Measurements from ENCODE around the gene SLC30A1. TPM values are rescaled to one million over a fixed set of nuclear protein-coding genes. Genes with fewer than 3 reads are reported as not detected.

SLC30A1 gene
- polyA plus RNA-seq, 3 donors = 11.9 to 15.4 (median 13.2) TPM

- Histone ChIP-seq H3K9ac (ENCODE audit: insufficient read depth, low read length, poor library complexity, severe bottlenecking) (no peak overlapping the region), H3K79me2 (ENCODE audit: insufficient read depth, low read length) (no peaks in the 10 kb centered on the region), H3K36me3 (replicated peaks in 1 of 2; ENCODE audit: control insufficient read depth in 1 of 2, insufficient read depth in 2 of 2, low read length in 2 of 2) (no peaks in the 10 kb centered on the region), H2AFZ (ENCODE audit: insufficient read depth, low read depth, low read length, poor library complexity, severe bottlenecking) (no peak overlapping the region), H3K4me3 (replicated peaks in 1 of 3; ENCODE audit: low read depth in 2 of 3, low read length in 3 of 3) (no peak overlapping the region), H3K27me3 (ENCODE audit: control insufficient read depth in 2 of 2, insufficient read depth in 2 of 2, low read length in 2 of 2) (no peaks in the 10 kb centered on the region), H3K9me3 (replicated peaks in 1 of 2; ENCODE audit: control insufficient read depth in 1 of 2, insufficient read depth in 1 of 2, low read length in 2 of 2) (no peaks in the 10 kb centered on the region), H4K20me1 (ENCODE audit: insufficient read depth, low read length) (no peaks in the 10 kb centered on the region), H3K27ac (ENCODE audit: low read depth in 1 of 2, low read length in 2 of 2) (no peak overlapping the region), H3K4me2 (replicated peaks; ENCODE audit: extremely low read depth, low read length, poor library complexity, severe bottlenecking) (no peak overlapping the region), H3K4me1 (ENCODE audit: control insufficient read depth in 1 of 2, insufficient read depth in 2 of 2, low read length in 2 of 2) (no peaks in the 10 kb centered on the region)
- peak overlapping the region in 1 of 7 donors; percentile 49 for H3K27ac Mint-ChIP-seq
- H3K4me1 Mint-ChIP-seq = peaks cover 3% of the 10 kb centered on the region
- DNase-seq = peak; percentile 69 to 80 (median 79)
- no peaks in the 10 kb centered on the region for H3K36me3 Mint-ChIP-seq
- H3K9me3 Mint-ChIP-seq = no peaks in the 10 kb centered on the region
- H3K27me3 Mint-ChIP-seq (ENCODE audit: low read depth in 3 of 3) = peaks cover 2 to 12% (median 7%) of the 10 kb centered on the region in 3 donors
- 14% methylated on average over 1 of the region's 2 CpGs for WGBS (ENCODE audit: insufficient coverage)
- intact Hi-C loops (cut with micrococcal nuclease) = loop anchor here (1.0 to 10.0 kb wide), 3 partner anchors 48 to 110 kb away; partner anchors contain the start of gene SLC30A1 (in 1 of the 2)
- TF ChIP-seq CTCF (IDR thresholded peaks at IDR 0.05) = peak; percentile 72
- no peak overlapping the region for H3K4me3 Mint-ChIP-seq
These were observed 46.1 kb upstream of the SLC30A1 start for GRCh38 chr1:211625040-211625439.

GRCh38 chr1:211623515-211623914, 44.6 kb upstream of the SLC30A1 start:
- Mint-ChIP-seq H3K27me3 (ENCODE audit: low read depth in 3 of 3) (peaks cover 1 to 7% (median 5%) of the 10 kb centered on the region in 3 donors), H3K36me3 (no peaks in the 10 kb centered on the region), H3K9me3 (no peaks in the 10 kb centered on the region), H3K27ac (no peak overlapping the region), H3K4me3 (no peak overlapping the region), H3K4me1 (peaks cover 3% of the 10 kb centered on the region)
- Histone ChIP-seq H3K27me3 (ENCODE audit: control insufficient read depth in 2 of 2, insufficient read depth in 2 of 2, low read length in 2 of 2) (no peaks in the 10 kb centered on the region), H3K4me1 (ENCODE audit: control insufficient read depth in 1 of 2, insufficient read depth in 2 of 2, low read length in 2 of 2) (no peaks in the 10 kb centered on the region), H2AFZ (ENCODE audit: insufficient read depth, low read depth, low read length, poor library complexity, severe bottlenecking) (peak overlapping the region; percentile 5), H3K9me3 (replicated peaks in 1 of 2; ENCODE audit: control insufficient read depth in 1 of 2, insufficient read depth in 1 of 2, low read length in 2 of 2) (no peaks in the 10 kb centered on the region), H3K36me3 (replicated peaks in 1 of 2; ENCODE audit: control insufficient read depth in 1 of 2, insufficient read depth in 2 of 2, low read length in 2 of 2) (no peaks in the 10 kb centered on the region), H4K20me1 (ENCODE audit: insufficient read depth, low read length) (no peaks in the 10 kb centered on the region), H3K9ac (ENCODE audit: insufficient read depth, low read length, poor library complexity, severe bottlenecking) (no peak overlapping the region), H3K79me2 (ENCODE audit: insufficient read depth, low read length) (no peaks in the 10 kb centered on the region), H3K4me3 (replicated peaks in 1 of 3; ENCODE audit: low read depth in 2 of 3, low read length in 3 of 3) (no peak overlapping the region), H3K4me2 (replicated peaks; ENCODE audit: extremely low read depth, low read length, poor library complexity, severe bottlenecking) (no peak overlapping the region), H3K27ac (ENCODE audit: low read depth in 1 of 2, low read length in 2 of 2) (no peak overlapping the region)
- DNase-seq = no peak
- TF ChIP-seq CTCF (IDR thresholded peaks at IDR 0.05) = no peak
- WGBS (ENCODE audit: insufficient coverage) = no CpG with 5 or more reads among the region's 3 CpGs
- intact Hi-C loops (cut with micrococcal nuclease) = loop anchor here in 1 of 2 donors (10.0 kb wide), 1 partner anchor 109 kb away; no protein-coding TSS in a partner anchor

All from CD14-positive monocyte (primary cell).